GM21723 (cell line): Measurements from ENCODE around the gene PIP5K1B.
A peak's percentile ranks its signal among the peaks of the same experiment; 100 is the strongest.

Source experiments
- ATAC-seq: cut with Tn5 transposase; IDR thresholded peaks from one replicate; pipeline ENCODE4 v1.9.1; 2021; ENCODE audit warnings: mild to moderate bottlenecking, moderate library complexity; ENCODE audit not compliant: unreplicated experiment

The PIP5K1B gene

GRCh38 chr9:68707801-68708488 is 2.9 kb downstream of the PIP5K1B start:
- no peak for ATAC-seq

- ATAC-seq = peak; percentile 19
Observed at GRCh38 chr9:68708513-68708912, 3.5 kb downstream of the PIP5K1B start.

- ATAC-seq = no peak
Observed at GRCh38 chr9:68709291-68710110, 4.5 kb downstream of the PIP5K1B start.

GRCh38 chr9:68710111-68710471 is 5.1 kb downstream of the PIP5K1B start:
- ATAC-seq = no peak

GRCh38 chr9:68711281-68711680 is 6.2 kb downstream of the PIP5K1B start:
- ATAC-seq = no peak

- no peak for ATAC-seq
Observed at GRCh38 chr9:68711932-68712331, 6.9 kb downstream of the PIP5K1B start.

GRCh38 chr9:68714416-68715180 is 9.6 kb downstream of the PIP5K1B start:
- no peak for ATAC-seq

GRCh38 chr9:68715181-68715456 is 10.1 kb downstream of the PIP5K1B start:
- ATAC-seq = no peak

GRCh38 chr9:68717552-68718443 is 12.8 kb downstream of the PIP5K1B start:
- ATAC-seq = no peak

- ATAC-seq = no peak
Observed at GRCh38 chr9:68719847-68720246, 14.8 kb downstream of the PIP5K1B start.

- ATAC-seq = no peak
Observed at GRCh38 chr9:68720656-68721313, 15.7 kb downstream of the PIP5K1B start.

- no peak for ATAC-seq
Observed at GRCh38 chr9:68721666-68722330, 16.8 kb downstream of the PIP5K1B start.

- ATAC-seq = no peak
Observed at GRCh38 chr9:68725070-68725469, 20.0 kb downstream of the PIP5K1B start.

GRCh38 chr9:68726489-68726888 is 21.4 kb downstream of the PIP5K1B start:
- ATAC-seq = no peak

- no peak for ATAC-seq
Observed at GRCh38 chr9:68727636-68728035, 22.6 kb downstream of the PIP5K1B start.

GRCh38 chr9:68728731-68729130 is 23.7 kb downstream of the PIP5K1B start:
- ATAC-seq = no peak

GRCh38 chr9:68730570-68731235 is 25.7 kb downstream of the PIP5K1B start:
- no peak for ATAC-seq

- no peak for ATAC-seq
Observed at GRCh38 chr9:68731857-68732256, 26.8 kb downstream of the PIP5K1B start.

- no peak for ATAC-seq
Observed at GRCh38 chr9:68732405-68733020, 27.5 kb downstream of the PIP5K1B start.
